ENCODE results near the gene PRPH2.

DNA sequence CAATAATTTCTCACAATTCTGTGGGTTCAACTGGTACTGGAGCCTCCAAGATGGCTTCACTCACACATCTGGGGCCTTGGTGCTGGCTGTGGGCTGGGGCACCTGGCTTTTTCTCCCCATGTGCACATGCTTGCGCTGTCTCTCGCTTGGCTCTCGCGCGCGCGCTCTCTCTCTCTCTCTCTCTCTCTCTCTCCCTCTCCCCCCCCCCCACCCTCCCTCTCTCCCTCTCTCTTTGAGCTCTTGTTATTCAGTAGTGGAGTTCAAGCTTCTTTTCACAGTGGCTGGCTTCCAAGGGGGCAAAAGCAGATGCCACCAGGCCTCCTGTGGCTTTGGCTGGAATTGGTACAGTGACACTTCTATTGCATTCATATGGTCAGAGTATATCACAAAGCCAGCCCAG, 34.3 kb upstream of the PRPH2 start:
- TF ChIP-seq, protein P1, sequence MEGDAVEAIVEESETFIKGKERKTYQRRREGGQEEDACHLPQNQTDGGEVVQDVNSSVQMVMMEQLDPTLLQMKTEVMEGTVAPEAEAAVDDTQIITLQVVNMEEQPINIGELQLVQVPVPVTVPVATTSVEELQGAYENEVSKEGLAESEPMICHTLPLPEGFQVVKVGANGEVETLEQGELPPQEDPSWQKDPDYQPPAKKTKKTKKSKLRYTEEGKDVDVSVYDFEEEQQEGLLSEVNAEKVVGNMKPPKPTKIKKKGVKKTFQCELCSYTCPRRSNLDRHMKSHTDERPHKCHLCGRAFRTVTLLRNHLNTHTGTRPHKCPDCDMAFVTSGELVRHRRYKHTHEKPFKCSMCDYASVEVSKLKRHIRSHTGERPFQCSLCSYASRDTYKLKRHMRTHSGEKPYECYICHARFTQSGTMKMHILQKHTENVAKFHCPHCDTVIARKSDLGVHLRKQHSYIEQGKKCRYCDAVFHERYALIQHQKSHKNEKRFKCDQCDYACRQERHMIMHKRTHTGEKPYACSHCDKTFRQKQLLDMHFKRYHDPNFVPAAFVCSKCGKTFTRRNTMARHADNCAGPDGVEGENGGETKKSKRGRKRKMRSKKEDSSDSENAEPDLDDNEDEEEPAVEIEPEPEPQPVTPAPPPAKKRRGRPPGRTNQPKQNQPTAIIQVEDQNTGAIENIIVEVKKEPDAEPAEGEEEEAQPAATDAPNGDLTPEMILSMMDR (IDR thresholded peaks at IDR 0.05) = no peak
- TF ChIP-seq POLR2A (IDR thresholded peaks at IDR 0.05) (no peak), POLR2AphosphoS5 (IDR thresholded peaks at IDR 0.05) (no peak)
